Measurements from ENCODE around the gene GANC. TPM values are rescaled to one million over a fixed set of nuclear protein-coding genes. Genes with fewer than 3 reads are reported as not detected.

The GANC gene
- total RNA-seq, 1 experiment from 2014 or later: 18.5 TPM

DNA sequence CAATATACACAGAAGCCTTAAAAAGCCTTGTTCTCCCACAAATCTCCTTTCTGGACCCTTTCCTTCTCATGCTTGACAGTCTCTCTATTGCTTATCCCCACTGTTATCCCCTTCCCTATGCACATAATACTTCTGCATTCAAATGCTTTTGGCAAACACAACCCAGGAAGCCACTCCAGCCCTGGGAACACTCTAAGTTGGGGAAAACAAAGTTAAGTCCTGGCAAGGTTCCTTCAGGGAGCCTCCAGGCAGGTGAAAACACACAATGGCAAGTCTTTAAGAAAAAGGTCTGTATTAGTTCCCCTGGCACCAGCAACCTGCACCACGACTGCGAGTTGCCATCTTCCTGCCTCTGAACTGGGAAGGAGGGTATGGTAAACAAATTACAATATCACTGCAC, 19.7 kb upstream of the GANC start (continued):
- TF ChIP-seq FOXJ3 (CRISPR knock-in tag; IDR thresholded peaks at IDR 0.05; ENCODE audit: borderline replicate concordance) (no peak), ZNF671 (CRISPR knock-in tag; IDR thresholded peaks at IDR 0.05) (no peak), GTF2I (CRISPR knock-in tag; conservative IDR thresholded peaks at IDR 0.05) (no peak), TEAD1 (CRISPR knock-in tag; IDR thresholded peaks at IDR 0.05) (no peak), RELA (CRISPR knock-in tag; IDR thresholded peaks at IDR 0.05; ENCODE audit: borderline replicate concordance) (no peak), JUN (CRISPR knock-in tag; IDR thresholded peaks at IDR 0.05) (no peak)
- TF ChIP-seq, protein P1, sequence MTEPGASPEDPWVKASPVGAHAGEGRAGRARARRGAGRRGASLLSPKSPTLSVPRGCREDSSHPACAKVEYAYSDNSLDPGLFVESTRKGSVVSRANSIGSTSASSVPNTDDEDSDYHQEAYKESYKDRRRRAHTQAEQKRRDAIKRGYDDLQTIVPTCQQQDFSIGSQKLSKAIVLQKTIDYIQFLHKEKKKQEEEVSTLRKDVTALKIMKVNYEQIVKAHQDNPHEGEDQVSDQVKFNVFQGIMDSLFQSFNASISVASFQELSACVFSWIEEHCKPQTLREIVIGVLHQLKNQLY (CRISPR knock-in tag; IDR thresholded peaks at IDR 0.05): no peak

DNA sequence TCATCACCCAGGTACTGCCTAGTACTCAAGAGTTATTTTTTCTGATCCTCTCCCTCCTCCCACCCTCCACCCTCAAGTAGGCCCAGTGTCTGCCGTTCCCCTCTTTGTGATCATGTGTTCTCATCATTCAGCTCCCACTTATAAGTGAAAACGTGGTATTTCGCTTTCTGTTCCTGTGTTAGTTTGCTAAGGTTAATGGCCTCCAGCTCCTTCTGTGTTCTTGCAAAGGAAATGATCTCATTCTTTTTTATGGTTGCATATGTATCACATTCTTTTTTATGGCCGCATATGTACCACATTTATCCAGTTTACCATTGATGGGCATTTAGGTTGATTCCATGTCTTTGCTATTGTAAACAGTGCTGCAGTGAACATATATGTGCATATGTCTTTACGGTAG, 8.2 kb upstream of the GANC start:
- TF ChIP-seq, protein P2, sequence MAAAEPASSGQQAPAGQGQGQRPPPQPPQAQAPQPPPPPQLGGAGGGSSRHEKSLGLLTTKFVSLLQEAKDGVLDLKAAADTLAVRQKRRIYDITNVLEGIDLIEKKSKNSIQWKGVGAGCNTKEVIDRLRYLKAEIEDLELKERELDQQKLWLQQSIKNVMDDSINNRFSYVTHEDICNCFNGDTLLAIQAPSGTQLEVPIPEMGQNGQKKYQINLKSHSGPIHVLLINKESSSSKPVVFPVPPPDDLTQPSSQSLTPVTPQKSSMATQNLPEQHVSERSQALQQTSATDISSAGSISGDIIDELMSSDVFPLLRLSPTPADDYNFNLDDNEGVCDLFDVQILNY (CRISPR knock-in tag; IDR thresholded peaks at IDR 0.05): no peak
- TF ChIP-seq RORB (CRISPR knock-in tag; IDR thresholded peaks at IDR 0.05) (no peak), FOXJ3 (CRISPR knock-in tag; IDR thresholded peaks at IDR 0.05; ENCODE audit: borderline replicate concordance) (no peak)
- TF ChIP-seq, protein P3, sequence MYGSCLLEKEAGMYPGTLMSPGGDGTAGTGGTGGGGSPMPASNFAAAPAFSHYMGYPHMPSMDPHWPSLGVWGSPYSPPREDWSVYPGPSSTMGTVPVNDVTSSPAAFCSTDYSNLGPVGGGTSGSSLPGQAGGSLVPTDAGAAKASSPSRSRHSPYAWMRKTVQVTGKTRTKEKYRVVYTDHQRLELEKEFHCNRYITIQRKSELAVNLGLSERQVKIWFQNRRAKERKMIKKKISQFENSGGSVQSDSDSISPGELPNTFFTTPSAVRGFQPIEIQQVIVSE (CRISPR knock-in tag; IDR thresholded peaks at IDR 0.05; ENCODE audit: borderline replicate concordance): no peak
- ChIA-PET CTCF (no interaction called here), POLR2A (no interaction called here)
- no peak for DNase-seq (ENCODE audit: low spot score)
- H3K4me3 Mint-ChIP-seq: no peak overlapping the region
- H3K36me3 Mint-ChIP-seq: peaks cover 64% of the 10 kb centered on the region
- H3K4me1 Mint-ChIP-seq: no peaks in the 10 kb centered on the region
- H3K9me3 Mint-ChIP-seq: no peaks in the 10 kb centered on the region
- no peak overlapping the region for H3K27ac Mint-ChIP-seq
- ATAC-seq: no peak
- H3K27me3 Mint-ChIP-seq (ENCODE audit: low read depth): no peaks in the 10 kb centered on the region

DNA sequence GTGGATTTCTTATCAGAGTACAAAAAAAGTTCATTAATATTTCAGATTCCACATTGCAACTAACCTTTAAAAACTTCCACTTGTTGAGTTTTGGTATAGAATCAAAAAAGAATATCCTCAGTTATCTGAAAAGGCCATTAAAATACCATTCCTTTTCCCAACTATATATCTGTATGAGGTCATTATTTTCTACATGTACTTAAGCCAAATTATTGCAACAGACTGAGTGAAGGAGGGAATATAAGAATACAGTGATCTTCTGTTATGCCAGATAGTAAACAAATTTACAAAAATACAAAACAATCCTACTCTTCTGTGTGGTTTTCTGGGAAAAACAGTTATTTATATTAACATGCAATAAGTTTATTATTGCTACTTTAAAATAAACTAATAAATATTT, 5.7 kb upstream of the GANC start:
- DNase-seq (ENCODE audit: low spot score) (no peak), ATAC-seq (no peak)
- H3K4me3 Mint-ChIP-seq: no peak overlapping the region
- H3K27ac Mint-ChIP-seq: no peak overlapping the region
- peaks cover 4% of the 10 kb centered on the region for H3K4me1 Mint-ChIP-seq
- ChIA-PET CTCF (no interaction called here), POLR2A (no interaction called here)
- no peaks in the 10 kb centered on the region for H3K27me3 Mint-ChIP-seq (ENCODE audit: low read depth)
- H3K9me3 Mint-ChIP-seq: no peaks in the 10 kb centered on the region
- H3K36me3 Mint-ChIP-seq: peaks cover 53% of the 10 kb centered on the region
- TF ChIP-seq, protein P4, sequence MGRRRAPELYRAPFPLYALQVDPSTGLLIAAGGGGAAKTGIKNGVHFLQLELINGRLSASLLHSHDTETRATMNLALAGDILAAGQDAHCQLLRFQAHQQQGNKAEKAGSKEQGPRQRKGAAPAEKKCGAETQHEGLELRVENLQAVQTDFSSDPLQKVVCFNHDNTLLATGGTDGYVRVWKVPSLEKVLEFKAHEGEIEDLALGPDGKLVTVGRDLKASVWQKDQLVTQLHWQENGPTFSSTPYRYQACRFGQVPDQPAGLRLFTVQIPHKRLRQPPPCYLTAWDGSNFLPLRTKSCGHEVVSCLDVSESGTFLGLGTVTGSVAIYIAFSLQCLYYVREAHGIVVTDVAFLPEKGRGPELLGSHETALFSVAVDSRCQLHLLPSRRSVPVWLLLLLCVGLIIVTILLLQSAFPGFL (CRISPR knock-in tag; IDR thresholded peaks at IDR 0.05; ENCODE audit: borderline replicate concordance): no peak
- TF ChIP-seq, protein P5, sequence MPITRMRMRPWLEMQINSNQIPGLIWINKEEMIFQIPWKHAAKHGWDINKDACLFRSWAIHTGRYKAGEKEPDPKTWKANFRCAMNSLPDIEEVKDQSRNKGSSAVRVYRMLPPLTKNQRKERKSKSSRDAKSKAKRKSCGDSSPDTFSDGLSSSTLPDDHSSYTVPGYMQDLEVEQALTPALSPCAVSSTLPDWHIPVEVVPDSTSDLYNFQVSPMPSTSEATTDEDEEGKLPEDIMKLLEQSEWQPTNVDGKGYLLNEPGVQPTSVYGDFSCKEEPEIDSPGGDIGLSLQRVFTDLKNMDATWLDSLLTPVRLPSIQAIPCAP (CRISPR knock-in tag; IDR thresholded peaks at IDR 0.05): no peak
- TF ChIP-seq TEAD1 (CRISPR knock-in tag; IDR thresholded peaks at IDR 0.05) (no peak), ZNF232 (CRISPR knock-in tag; IDR thresholded peaks at IDR 0.05) (no peak), JAZF1 (CRISPR knock-in tag; IDR thresholded peaks at IDR 0.05) (no peak), ZNF671 (CRISPR knock-in tag; IDR thresholded peaks at IDR 0.05) (no peak), IRF2 (CRISPR knock-in tag; IDR thresholded peaks at IDR 0.05; ENCODE audit: borderline replicate concordance, low read depth) (no peak)
- TF ChIP-seq, protein P6, sequence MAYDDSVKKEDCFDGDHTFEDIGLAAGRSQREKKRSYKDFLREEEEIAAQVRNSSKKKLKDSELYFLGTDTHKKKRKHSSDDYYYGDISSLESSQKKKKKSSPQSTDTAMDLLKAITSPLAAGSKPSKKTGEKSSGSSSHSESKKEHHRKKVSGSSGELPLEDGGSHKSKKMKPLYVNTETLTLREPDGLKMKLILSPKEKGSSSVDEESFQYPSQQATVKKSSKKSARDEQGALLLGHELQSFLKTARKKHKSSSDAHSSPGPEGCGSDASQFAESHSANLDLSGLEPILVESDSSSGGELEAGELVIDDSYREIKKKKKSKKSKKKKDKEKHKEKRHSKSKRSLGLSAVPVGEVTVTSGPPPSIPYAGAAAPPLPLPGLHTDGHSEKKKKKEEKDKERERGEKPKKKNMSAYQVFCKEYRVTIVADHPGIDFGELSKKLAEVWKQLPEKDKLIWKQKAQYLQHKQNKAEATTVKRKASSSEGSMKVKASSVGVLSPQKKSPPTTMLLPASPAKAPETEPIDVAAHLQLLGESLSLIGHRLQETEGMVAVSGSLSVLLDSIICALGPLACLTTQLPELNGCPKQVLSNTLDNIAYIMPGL (CRISPR knock-in tag; IDR thresholded peaks at IDR 0.05): no peak
- TF ChIP-seq, protein P7, sequence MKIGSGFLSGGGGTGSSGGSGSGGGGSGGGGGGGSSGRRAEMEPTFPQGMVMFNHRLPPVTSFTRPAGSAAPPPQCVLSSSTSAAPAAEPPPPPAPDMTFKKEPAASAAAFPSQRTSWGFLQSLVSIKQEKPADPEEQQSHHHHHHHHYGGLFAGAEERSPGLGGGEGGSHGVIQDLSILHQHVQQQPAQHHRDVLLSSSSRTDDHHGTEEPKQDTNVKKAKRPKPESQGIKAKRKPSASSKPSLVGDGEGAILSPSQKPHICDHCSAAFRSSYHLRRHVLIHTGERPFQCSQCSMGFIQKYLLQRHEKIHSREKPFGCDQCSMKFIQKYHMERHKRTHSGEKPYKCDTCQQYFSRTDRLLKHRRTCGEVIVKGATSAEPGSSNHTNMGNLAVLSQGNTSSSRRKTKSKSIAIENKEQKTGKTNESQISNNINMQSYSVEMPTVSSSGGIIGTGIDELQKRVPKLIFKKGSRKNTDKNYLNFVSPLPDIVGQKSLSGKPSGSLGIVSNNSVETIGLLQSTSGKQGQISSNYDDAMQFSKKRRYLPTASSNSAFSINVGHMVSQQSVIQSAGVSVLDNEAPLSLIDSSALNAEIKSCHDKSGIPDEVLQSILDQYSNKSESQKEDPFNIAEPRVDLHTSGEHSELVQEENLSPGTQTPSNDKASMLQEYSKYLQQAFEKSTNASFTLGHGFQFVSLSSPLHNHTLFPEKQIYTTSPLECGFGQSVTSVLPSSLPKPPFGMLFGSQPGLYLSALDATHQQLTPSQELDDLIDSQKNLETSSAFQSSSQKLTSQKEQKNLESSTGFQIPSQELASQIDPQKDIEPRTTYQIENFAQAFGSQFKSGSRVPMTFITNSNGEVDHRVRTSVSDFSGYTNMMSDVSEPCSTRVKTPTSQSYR (CRISPR knock-in tag; IDR thresholded peaks at IDR 0.05): no peak
- TF ChIP-seq, protein P8, sequence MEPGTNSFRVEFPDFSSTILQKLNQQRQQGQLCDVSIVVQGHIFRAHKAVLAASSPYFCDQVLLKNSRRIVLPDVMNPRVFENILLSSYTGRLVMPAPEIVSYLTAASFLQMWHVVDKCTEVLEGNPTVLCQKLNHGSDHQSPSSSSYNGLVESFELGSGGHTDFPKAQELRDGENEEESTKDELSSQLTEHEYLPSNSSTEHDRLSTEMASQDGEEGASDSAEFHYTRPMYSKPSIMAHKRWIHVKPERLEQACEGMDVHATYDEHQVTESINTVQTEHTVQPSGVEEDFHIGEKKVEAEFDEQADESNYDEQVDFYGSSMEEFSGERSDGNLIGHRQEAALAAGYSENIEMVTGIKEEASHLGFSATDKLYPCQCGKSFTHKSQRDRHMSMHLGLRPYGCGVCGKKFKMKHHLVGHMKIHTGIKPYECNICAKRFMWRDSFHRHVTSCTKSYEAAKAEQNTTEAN (CRISPR knock-in tag; IDR thresholded peaks at IDR 0.05): no peak
- TF ChIP-seq, protein P1 (CRISPR knock-in tag; IDR thresholded peaks at IDR 0.05): no peak
- TF ChIP-seq, protein P9, sequence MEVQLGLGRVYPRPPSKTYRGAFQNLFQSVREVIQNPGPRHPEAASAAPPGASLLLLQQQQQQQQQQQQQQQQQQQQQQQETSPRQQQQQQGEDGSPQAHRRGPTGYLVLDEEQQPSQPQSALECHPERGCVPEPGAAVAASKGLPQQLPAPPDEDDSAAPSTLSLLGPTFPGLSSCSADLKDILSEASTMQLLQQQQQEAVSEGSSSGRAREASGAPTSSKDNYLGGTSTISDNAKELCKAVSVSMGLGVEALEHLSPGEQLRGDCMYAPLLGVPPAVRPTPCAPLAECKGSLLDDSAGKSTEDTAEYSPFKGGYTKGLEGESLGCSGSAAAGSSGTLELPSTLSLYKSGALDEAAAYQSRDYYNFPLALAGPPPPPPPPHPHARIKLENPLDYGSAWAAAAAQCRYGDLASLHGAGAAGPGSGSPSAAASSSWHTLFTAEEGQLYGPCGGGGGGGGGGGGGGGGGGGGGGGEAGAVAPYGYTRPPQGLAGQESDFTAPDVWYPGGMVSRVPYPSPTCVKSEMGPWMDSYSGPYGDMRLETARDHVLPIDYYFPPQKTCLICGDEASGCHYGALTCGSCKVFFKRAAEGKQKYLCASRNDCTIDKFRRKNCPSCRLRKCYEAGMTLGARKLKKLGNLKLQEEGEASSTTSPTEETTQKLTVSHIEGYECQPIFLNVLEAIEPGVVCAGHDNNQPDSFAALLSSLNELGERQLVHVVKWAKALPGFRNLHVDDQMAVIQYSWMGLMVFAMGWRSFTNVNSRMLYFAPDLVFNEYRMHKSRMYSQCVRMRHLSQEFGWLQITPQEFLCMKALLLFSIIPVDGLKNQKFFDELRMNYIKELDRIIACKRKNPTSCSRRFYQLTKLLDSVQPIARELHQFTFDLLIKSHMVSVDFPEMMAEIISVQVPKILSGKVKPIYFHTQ (CRISPR knock-in tag; IDR thresholded peaks at IDR 0.05): no peak

Measured in WTC11 (cell line).